ENCODE measurements around the gene ZNF414. TPM values are rescaled to one million over a fixed set of nuclear protein-coding genes. Genes with fewer than 3 reads are reported as not detected.
A peak's percentile ranks its signal among the peaks of the same experiment; 100 is the strongest.

The ZNF414 gene
- total and polyA plus RNA-seq, 9 of the 15 experiments (the other 6 are each of a cell fraction or from before 2014, with no cell fraction given), result 0.03 to 27.2 (median 2.2) TPM; not detected in 2

DNA sequence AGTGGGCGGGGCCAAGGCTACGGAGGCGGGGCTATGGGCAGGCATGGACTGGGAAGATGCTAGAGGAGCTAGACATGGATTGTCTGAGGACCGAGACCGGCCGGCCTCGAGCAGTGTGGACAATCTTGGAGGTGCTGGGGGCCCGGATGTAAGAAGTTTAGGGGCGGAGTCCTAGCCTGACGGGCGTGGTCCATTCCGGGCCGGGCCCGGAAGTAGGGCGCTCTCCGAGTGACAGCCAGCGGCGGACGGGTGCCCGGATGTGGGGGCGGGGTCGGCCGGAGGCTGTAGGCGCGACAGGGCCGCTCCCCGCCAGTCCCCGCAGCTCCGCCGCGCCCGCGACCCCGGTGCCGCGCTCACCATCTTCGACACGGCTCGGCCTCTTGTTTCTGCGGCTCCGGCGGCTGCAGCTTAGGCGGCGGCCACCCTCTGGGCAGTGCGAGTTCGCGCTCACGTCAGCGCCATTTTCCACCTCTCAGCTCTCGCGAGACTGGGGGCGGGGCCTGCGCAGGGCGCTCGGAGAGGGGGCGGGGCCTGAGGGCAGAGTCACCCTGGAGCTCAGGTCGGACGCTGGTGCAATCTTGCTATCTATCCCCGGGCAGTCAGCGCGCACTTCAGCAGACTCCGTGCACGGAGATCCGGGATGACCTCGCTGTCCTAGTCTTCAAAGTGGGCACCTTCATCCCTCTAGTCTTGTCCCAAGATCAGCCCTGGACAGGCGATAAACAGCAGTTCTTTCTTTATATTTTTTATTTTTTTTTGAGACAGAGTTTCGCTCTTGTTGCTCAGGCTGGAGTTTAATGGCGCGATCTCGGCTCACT is at the start of gene ZNF414 (continued):
- peak in 1 of 2 experiments; percentile 71; a peak in 2 of 4 replicates for TF ChIP-seq ZNF639 (CRISPR knock-in tag; conservative IDR thresholded peaks at IDR 0.05 in 1 of 2, IDR thresholded peaks at IDR 0.05 in 1 of 2)
- TF ChIP-seq ZBTB33 (CRISPR knock-in tag; IDR thresholded peaks at IDR 0.05), result no peak; the same call in 1 of the 2 replicates
- peak; percentile 66 for TF ChIP-seq CEBPB (tag; IDR thresholded peaks at IDR 0.05)
- no peak for TF ChIP-seq ZNF551 (CRISPR knock-in tag; IDR thresholded peaks at IDR 0.05)
- peak; percentile 81 for TF ChIP-seq ZFX (CRISPR knock-in tag; IDR thresholded peaks at IDR 0.05)
- no peak; the same call in none of the 2 replicates for TF ChIP-seq BHLHE40 (IDR thresholded peaks at IDR 0.05; ENCODE audit: low read length)
- TF ChIP-seq ETV1 (tag; conservative IDR thresholded peaks at IDR 0.05; ENCODE audit: low read depth), result peak; percentile 81
- peak; percentile 63 for TF ChIP-seq SAP30 (IDR thresholded peaks at IDR 0.05; ENCODE audit: borderline replicate concordance, insufficient read depth, low read depth, low read length, poor library complexity, severe bottlenecking)
- TF ChIP-seq CREB5 (CRISPR knock-in tag; IDR thresholded peaks at IDR 0.05), result no peak
- no peak for TF ChIP-seq RREB1 (CRISPR knock-in tag; IDR thresholded peaks at IDR 0.05)
- no peak for TF ChIP-seq ZNF717 (CRISPR knock-in tag; IDR thresholded peaks at IDR 0.05)
- peak; percentile 73 for TF ChIP-seq HMGN3 (IDR thresholded peaks at IDR 0.05; ENCODE audit: borderline replicate concordance, extremely low read depth, insufficient read length, low read depth, low read length)
- TF ChIP-seq ZBTB43 (CRISPR knock-in tag; IDR thresholded peaks at IDR 0.05), result no peak

Measured in K562 (cell line).